HG02981 (cell line): Measurements from ENCODE around the gene CHCHD5.

Experiments
- ATAC-seq: cut with Tn5 transposase; IDR thresholded peaks from one replicate; pipeline ENCODE4 v1.9.1; 2021; ENCODE audit warnings: mild to moderate bottlenecking, moderate library complexity; ENCODE audit not compliant: unreplicated experiment

CHCHD5 gene

GRCh38 chr2:112623913-112624777 lies 39.7 kb downstream of the CHCHD5 start:
- peak; percentile 57 for ATAC-seq

- no peak for ATAC-seq
Observed at GRCh38 chr2:112625474-112626114, 41.2 kb downstream of the CHCHD5 start.

GRCh38 chr2:112626604-112627059 lies 42.2 kb downstream of the CHCHD5 start:
- ATAC-seq: no peak

- ATAC-seq: no peak
Observed at GRCh38 chr2:112627060-112628040, 42.9 kb downstream of the CHCHD5 start.

- ATAC-seq: no peak
Observed at GRCh38 chr2:112629224-112629623, 44.8 kb downstream of the CHCHD5 start.

- no peak for ATAC-seq
Observed at GRCh38 chr2:112629823-112630222, 45.4 kb downstream of the CHCHD5 start.

GRCh38 chr2:112630268-112630667 lies 45.9 kb downstream of the CHCHD5 start:
- ATAC-seq: no peak

- ATAC-seq: no peak
Observed at GRCh38 chr2:112633708-112634107, 49.3 kb downstream of the CHCHD5 start.

GRCh38 chr2:112634153-112634873 lies 49.9 kb downstream of the CHCHD5 start:
- ATAC-seq: no peak

GRCh38 chr2:112634874-112635157 lies 50.4 kb downstream of the CHCHD5 start:
- ATAC-seq: no peak

GRCh38 chr2:112636605-112637288 lies 52.3 kb downstream of the CHCHD5 start:
- ATAC-seq: peak; percentile 83

GRCh38 chr2:112637289-112637660 lies 52.9 kb downstream of the CHCHD5 start:
- ATAC-seq: no peak
